Skeletal muscle satellite cell (primary cell): ENCODE data around the gene POLR1F.
A peak's percentile ranks its signal among the peaks of the same experiment; 100 is the strongest.

Source experiments
- H3K27me3 ChIP-seq: 2 replicates; pipeline ENCODE4 v1.7.0; 2013; ENCODE audit warnings: low read length; ENCODE audit not compliant: control insufficient read depth, insufficient read depth
- H3K36me3 ChIP-seq: 2 replicates; pipeline ENCODE4 v1.7.0; 2013; ENCODE audit warnings: mild to moderate bottlenecking, control low read depth, low read length; ENCODE audit not compliant: insufficient read depth
- H3K4me1 ChIP-seq: 2 replicates; pipeline ENCODE4 v1.7.0; 2013; ENCODE audit warnings: low read length; ENCODE audit not compliant: control insufficient read depth, insufficient read depth
- H3K4me2 ChIP-seq: 2 replicates; pipeline ENCODE4 v1.7.0; 2013; ENCODE audit warnings: mild to moderate bottlenecking, low read length
- H3K4me3 ChIP-seq: 2 replicates; pipeline ENCODE4 v1.7.0; 2013; ENCODE audit warnings: low read length
- H3K9ac ChIP-seq: 2 replicates; pipeline ENCODE4 v1.7.0; 2013; ENCODE audit warnings: mild to moderate bottlenecking, low read depth, low read length, moderate library complexity
- H3K9me3 ChIP-seq: replicated peaks from 2 replicates; pipeline ENCODE4 v1.7.0; 2013; ENCODE audit warnings: mild to moderate bottlenecking, control low read depth, low read length
- small RNA-seq: library from RNA; depleted of rRNA; stranded (forward); fragments of <200 nt; gene quantifications from one replicate; pipeline ENCODE3, GENCODE V24; 2012

POLR1F gene

DNA sequence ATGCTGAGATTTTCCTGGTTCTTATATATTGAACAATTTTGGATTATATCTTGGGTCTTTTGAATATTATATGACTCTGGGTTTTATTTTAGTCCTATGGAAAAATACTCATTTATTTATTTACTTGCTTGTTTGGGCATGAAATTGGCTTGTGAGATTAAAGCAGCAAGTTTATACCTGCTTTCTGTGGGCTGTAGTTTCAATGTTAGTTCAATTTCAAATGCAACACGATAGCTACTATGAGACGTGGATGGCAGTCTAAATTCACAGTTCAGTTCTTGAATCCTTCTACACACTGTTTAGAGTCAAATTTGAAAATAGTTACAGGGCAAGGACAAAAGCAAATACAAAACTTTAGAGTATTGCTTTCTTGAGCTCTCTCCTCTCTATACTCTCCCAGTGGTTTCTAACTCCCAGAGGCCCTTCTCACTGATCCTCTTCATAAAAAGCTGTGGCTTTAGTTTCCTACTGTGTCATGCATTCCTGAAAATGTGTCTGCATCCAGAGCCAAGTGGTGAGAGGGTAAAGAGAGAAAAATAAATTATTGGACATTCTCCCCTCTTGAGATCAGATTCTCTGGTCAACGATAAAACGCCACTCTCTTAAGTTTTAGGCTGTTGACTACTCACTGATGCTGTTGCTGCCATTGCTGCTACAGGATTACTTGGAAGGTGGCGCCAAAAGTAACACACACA, 34.4 kb downstream of the POLR1F start:
- Histone ChIP-seq H3K9ac (no peak overlapping the region), H3K4me2 (no peak overlapping the region), H3K36me3 (no peaks in the 10 kb centered on the region), H3K27me3 (no peaks in the 10 kb centered on the region), H3K4me3 (no peak overlapping the region), H3K4me1 (peaks cover 3% of the 10 kb centered on the region), H3K9me3 (no peaks in the 10 kb centered on the region)

- H3K4me3 ChIP-seq = no peak overlapping the region
- no peaks in the 10 kb centered on the region for H3K27me3 ChIP-seq
- no peaks in the 10 kb centered on the region for H3K9me3 ChIP-seq
- peaks cover 3% of the 10 kb centered on the region for H3K4me1 ChIP-seq
- H3K36me3 ChIP-seq = no peaks in the 10 kb centered on the region
- no peak overlapping the region for H3K4me2 ChIP-seq
- H3K9ac ChIP-seq = no peak overlapping the region
Measured at GRCh38 chr7:19670806-19671205, 38.0 kb downstream of the POLR1F start.

DNA sequence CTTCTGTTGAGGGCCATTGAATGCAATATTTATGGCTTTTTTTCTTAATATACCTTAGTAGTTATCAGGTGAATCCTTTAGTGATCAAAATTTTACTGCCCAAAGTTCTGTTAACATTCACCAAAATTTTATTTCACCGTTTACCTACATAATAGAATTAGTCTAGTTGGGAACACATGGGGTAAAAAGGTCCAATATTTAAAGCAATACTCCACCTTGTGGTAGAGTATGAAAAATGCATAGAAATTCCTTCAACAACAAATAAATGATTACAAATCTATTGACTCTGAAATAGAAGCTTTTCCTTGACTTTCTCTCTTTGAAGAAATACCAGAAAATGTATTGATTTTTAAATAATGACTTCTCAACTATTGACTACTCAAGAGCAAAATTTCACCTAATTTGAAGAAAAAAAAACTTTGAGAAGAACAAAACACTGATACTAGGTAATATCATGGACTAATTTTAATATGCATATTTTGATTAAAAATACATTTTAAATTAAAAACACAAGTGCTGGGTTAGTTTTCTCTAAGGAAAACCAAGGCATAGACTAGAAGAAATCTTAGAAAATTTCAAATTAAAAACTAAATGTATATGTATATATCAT, 43.3 kb downstream of the POLR1F start:
- H3K4me1 ChIP-seq = peaks cover 14% of the 10 kb centered on the region
- H3K9ac ChIP-seq = no peak overlapping the region
- H3K4me3 ChIP-seq = no peak overlapping the region
- H3K27me3 ChIP-seq = no peaks in the 10 kb centered on the region
- no peaks in the 10 kb centered on the region for H3K9me3 ChIP-seq
- peak overlapping the region; percentile 3 for H3K4me2 ChIP-seq
- no peaks in the 10 kb centered on the region for H3K36me3 ChIP-seq

DNA sequence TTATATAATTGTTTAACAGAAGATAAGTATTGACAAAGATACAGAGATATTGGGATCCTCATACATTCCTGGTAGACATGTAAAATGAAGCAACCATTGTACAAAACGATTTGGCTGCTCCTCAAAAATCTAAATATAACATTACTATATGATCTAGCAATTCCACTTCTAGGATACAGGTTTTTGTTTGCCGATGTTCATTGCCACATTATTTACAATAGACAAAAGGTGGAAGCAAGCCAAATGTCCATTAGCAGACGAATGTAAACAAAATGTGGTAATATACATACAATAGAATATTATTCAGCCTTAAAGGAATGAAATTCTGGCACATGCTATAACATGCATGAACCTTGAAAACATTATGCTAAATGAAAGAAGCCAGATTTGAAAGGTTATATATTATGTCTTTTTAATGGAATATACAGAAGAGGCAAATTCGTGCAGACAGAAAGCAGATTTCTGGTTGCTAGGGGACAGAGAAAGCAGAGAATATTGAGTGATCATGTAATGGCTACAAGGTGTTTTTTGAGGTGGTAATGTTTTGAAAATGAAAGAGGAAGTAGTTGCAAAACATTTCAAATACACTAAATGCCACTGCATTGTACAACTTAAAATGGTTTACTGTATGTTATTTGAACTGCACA, 44.9 kb downstream of the POLR1F start:
- H3K4me1 ChIP-seq = peaks cover 14% of the 10 kb centered on the region
- no peak overlapping the region for H3K4me3 ChIP-seq
- H3K4me2 ChIP-seq = peak overlapping the region; percentile 28

DNA sequence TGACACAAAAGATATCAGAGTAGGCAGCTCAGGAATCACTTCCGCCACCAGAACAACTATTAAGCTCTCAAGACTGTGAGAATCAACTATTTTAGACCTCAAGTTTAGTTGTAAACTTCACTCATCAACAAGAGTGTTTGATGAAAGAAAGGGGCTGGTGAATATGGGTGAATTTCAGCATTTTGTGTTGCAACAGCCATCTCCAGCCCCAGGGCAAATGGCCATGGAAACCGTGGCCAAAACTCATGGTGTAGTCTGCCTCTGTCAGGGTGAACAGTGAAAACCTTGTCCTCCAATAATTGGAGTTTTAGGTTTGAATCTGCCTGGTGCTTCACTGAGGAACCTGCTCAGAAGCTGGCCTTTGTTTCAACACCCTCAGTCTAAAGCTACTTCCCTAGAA, 60.0 kb downstream of the POLR1F start:
- Histone ChIP-seq H3K4me2 (no peak overlapping the region), H3K27me3 (no peaks in the 10 kb centered on the region), H3K36me3 (no peaks in the 10 kb centered on the region), H3K9ac (no peak overlapping the region), H3K4me3 (no peak overlapping the region), H3K9me3 (no peaks in the 10 kb centered on the region), H3K4me1 (no peaks in the 10 kb centered on the region)

More for the DNA sequence above, 44.9 kb downstream of the POLR1F start:
- Histone ChIP-seq H3K36me3 (no peaks in the 10 kb centered on the region), H3K9me3 (no peaks in the 10 kb centered on the region), H3K9ac (no peak overlapping the region), H3K27me3 (no peaks in the 10 kb centered on the region)

Small RNAs within 50 kb of the gene (small RNA-seq; reads per million reads assigned to genes)
- 0.28 reads per million for gene MIR3146
